ENCODE results near the gene ZNF365.

DNA sequence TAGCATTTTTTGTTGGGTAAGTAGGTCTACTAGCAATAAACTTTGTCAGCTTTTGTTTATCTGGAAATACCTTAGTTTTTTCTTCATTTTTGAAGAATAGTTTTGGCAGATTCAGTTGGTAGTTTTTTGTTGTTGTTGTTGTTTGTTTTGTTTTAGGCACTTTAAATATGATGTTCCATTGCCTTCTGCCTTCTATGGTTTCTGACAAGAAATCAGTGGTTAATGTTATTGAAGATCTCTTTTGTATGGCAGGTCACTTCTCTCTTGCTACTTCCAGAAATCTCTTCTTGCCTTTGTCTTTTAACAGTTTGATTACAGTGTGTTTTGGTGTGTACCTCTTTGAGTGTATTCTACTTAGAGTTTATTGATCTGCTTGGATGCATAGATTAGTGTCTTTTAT lies 41.8 kb upstream of the ZNF365 start:
- TF ChIP-seq, protein P1, sequence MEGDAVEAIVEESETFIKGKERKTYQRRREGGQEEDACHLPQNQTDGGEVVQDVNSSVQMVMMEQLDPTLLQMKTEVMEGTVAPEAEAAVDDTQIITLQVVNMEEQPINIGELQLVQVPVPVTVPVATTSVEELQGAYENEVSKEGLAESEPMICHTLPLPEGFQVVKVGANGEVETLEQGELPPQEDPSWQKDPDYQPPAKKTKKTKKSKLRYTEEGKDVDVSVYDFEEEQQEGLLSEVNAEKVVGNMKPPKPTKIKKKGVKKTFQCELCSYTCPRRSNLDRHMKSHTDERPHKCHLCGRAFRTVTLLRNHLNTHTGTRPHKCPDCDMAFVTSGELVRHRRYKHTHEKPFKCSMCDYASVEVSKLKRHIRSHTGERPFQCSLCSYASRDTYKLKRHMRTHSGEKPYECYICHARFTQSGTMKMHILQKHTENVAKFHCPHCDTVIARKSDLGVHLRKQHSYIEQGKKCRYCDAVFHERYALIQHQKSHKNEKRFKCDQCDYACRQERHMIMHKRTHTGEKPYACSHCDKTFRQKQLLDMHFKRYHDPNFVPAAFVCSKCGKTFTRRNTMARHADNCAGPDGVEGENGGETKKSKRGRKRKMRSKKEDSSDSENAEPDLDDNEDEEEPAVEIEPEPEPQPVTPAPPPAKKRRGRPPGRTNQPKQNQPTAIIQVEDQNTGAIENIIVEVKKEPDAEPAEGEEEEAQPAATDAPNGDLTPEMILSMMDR (IDR thresholded peaks at IDR 0.05): no peak
- TF ChIP-seq POLR2AphosphoS5 (IDR thresholded peaks at IDR 0.05; ENCODE audit: insufficient read depth in 1 of 2, low read depth in 1 of 2): no peak
- TF ChIP-seq POLR2A (IDR thresholded peaks at IDR 0.05): no peak

All from vagina (tissue), 2 donors.